Psoas muscle (tissue), 8 donors: ENCODE measurements around the gene PRKD3. TPM values are rescaled to one million over a fixed set of nuclear protein-coding genes. Genes with fewer than 3 reads are reported as not detected.
A peak's percentile ranks its signal among the peaks of the same experiment; 100 is the strongest.

ENCODE experiments used
- ATAC-seq, 4 donors: fragments of 200-7000 bp; cut with Tn5 transposase; one replicate each; pipeline ENCODE4 v1.9.1; 2020; ENCODE audit warnings: moderate library complexity in 3 of 4, mild to moderate bottlenecking in 2 of 4
- DNase-seq, 2 donors: peaks; one replicate each; pipeline ENCODE4 v3.0.0-alpha.2; 2020
- H3K27ac ChIP-seq: fragments of 200-600 bp; one replicate; pipeline ENCODE4 v1.8.0; 2022
- H3K27me3 ChIP-seq, 3 donors: fragments of 200-600 bp in 1 of 3; one replicate each; pipeline versions ENCODE4 v1.6.1 to v1.8.0; 2013 to 2022; ENCODE audit warnings: low read length in 2 of 3, mild to moderate bottlenecking in 2 of 3, moderate library complexity in 1 of 3; ENCODE audit not compliant: insufficient read depth in 3 of 3
- H3K36me3 ChIP-seq, 2 donors: fragments of 200-600 bp in 1 of 2; one replicate each; pipeline versions ENCODE4 v1.6.1 to v1.8.0; 2013 to 2022; ENCODE audit warnings: low read depth in 1 of 2, mild to moderate bottlenecking in 1 of 2, moderate library complexity in 1 of 2; ENCODE audit not compliant: insufficient read depth in 1 of 2
- H3K4me1 ChIP-seq: fragments of 200-600 bp; one replicate; pipeline ENCODE4 v1.8.0; 2022
- H3K4me3 ChIP-seq: fragments of 200-600 bp; one replicate; pipeline ENCODE4 v1.8.0; 2022; ENCODE audit warnings: mild to moderate bottlenecking
- H3K9me3 ChIP-seq: fragments of 200-600 bp; one replicate; pipeline ENCODE4 v1.8.0; 2022
- CTCF ChIP-seq: fragments of 200-600 bp; IDR thresholded peaks from one replicate; pipeline ENCODE4 v1.8.0; 2022; ENCODE audit warnings: antibody characterized with exemption
- WGBS, 3 donors: extraction: QIAGEN DNeasy Blood & Tissue Kit; methylation state at CpG; one replicate each; pipeline versions ENCODE4 v1.1.6 to v1.1.7; 2013; 5-methylcytosine and 5-hydroxymethylcytosine counted together
- intact Hi-C, 2 donors: fragments of 100-400 bp; cut with DNase I; formaldehyde crosslinking; loops; one replicate each; pipeline versions ENCODE4 v1.11.0 to v1.14.2; 2022
- long read RNA-seq, 2 donors: library from polyadenylated mRNA; unstranded; transcript quantifications; one replicate each; pipeline ENCODE4 v2.0.0, GENCODE V29; 2021
- polyA plus RNA-seq, 3 donors: library from polyadenylated mRNA; stranded (reverse); fragments of 200-250 nt; gene quantifications; one replicate each; pipeline ENCODE4 v1.2.3, GENCODE V29; 2013
- total RNA-seq, 4 donors: library from RNA; stranded (reverse); fragmentation: NEBNext Ultra II Directional in 2 of 4; extraction: Animal tissue kit (Norgen Biotek cat#: 25700) in 2 of 4; gene quantifications; one replicate each; pipeline versions ENCODE4 v1.2.1 to v1.2.4, GENCODE V29; 2021 to 2023
- donor health status: healthy with polysubstance abuse.
- donor health status: DM: no; HTN: no; CAD: no; lungs with moderate emphysema.
- donor health status: Bipolar disorder and iron deficiency.
- donor health status: healthy.
- donor health status: DM: yes; HTN: yes; CAD: no.
- donor health status: DM: no; HTN: no; CAD: no.
- donor health status: DM: no; HTN: no; CAD: no.
- donor health status: DM: yes; HTN: yes; CAD: no.

The PRKD3 gene
- total RNA-seq (10 to 100 TPM; 17.1 to 21.4 (median 18.8) TPM), polyA plus RNA-seq (1 to 10 TPM; 5.5 to 7.1 (median 6.2) TPM)
- long read RNA-seq, donor 1, full-length matches to known transcripts, result 2 of 7 reads
- long read RNA-seq, donor 1, partial matches to known transcripts, result 1 of 7 reads
- long read RNA-seq, donor 1, other reads (novel, unspliced or antisense), result 4 of 7 reads
- long read RNA-seq, donor 2, full-length matches to known transcripts, result 1 of 6 reads
- long read RNA-seq, donor 2, partial matches to known transcripts, result 0 of 6 reads
- long read RNA-seq, donor 2, other reads (novel, unspliced or antisense), result 5 of 6 reads

DNA sequence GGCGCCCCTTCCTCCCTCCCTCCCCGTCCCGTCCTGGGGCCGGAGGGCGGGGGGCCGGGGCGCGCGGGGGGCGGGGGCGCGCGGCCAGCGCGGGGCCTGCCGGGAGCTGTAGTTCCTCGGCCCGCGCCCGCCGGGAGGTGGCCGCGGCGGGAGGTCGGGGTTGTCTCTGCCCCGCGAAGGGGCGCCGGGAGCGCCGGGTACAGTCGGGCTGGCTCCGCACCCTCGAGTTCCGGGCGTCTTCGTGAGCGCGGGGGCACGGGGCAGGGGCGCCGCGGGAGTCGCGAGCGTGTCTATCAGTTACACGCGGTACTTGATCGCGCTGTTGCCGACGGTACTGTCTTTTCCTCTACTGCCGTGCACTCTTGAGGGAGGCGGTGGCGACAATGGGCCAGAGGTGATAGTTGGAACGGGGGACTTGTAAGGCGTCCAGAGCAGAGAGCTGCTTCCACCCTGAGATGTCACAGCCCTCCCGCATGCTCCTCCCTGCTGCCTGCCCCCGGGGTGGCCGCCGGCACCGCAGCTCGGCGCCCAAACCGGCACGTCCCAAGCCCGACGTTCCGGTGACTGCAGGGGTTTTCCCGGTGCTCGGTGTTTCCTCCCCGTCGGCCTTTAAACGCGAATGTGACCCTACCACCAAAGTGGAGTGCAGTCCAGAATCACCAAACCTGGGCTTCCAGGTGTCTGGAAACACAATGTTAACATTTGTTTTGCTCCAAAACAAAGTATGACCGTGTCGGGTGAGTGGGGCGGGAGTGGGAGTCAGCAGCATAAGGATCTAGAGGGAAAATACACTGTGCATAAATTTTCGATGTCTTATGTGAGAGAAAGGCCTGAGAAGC is at the start of gene PRKD3:
PRKD3 (minus strand) TSS at position 48 of the 839 bp plus-strand sequence. CDS start 8,309 bp downstream, outside the sequence.
- 2 to 4% (median 3%) methylated on average over 37 to 79 of the region's 79 CpGs for WGBS, 3 donors
- peaks cover 20% of the 10 kb centered on the region for H3K4me1 ChIP-seq
- H3K27ac ChIP-seq, result peak within 1 kb of the TSS; percentile 94
- DNase-seq, result peak; percentile 51 to 77
- H3K4me3 ChIP-seq, result peak within 1 kb of the TSS; percentile 94
- no peaks in the 10 kb centered on the region for H3K27me3 ChIP-seq
- no peak for TF ChIP-seq CTCF
- no peaks in the 10 kb centered on the region for H3K36me3 ChIP-seq
- peak; percentile 87 to 91 (median 88) for ATAC-seq
- intact Hi-C loops, result loop anchor here in 1 of 2 donors (5.0 kb wide), 1 partner anchor 37 kb away; no protein-coding TSS in a partner anchor
- H3K9me3 ChIP-seq, result no peaks in the 10 kb centered on the region

- Histone ChIP-seq H3K4me1 (no peaks in the 10 kb centered on the region), H3K4me3 (no peak overlapping the region), H3K9me3 (no peaks in the 10 kb centered on the region), H3K36me3 (no peaks in the 10 kb centered on the region), H3K27ac (no peak overlapping the region), H3K27me3 (no peaks in the 10 kb centered on the region)
- no peak for TF ChIP-seq CTCF
- intact Hi-C loops, result no loop called here
- no peak for ATAC-seq
- DNase-seq, result no peak
Observed at GRCh38 chr2:37372000-37372399, 47.4 kb upstream of the PRKD3 start.

GRCh38 chr2:37370666-37371065 is 46.0 kb upstream of the PRKD3 start:
- Histone ChIP-seq H3K27ac (no peak overlapping the region), H3K27me3 (no peaks in the 10 kb centered on the region), H3K4me1 (peaks cover 12% of the 10 kb centered on the region), H3K4me3 (no peak overlapping the region), H3K9me3 (no peaks in the 10 kb centered on the region), H3K36me3 (no peaks in the 10 kb centered on the region)
- ATAC-seq, result no peak
- intact Hi-C loops, result no loop called here
- WGBS, 3 donors, result 74 to 86% (median 82%) methylated on average over 1 of the region's 1 CpG
- no peak for DNase-seq
- TF ChIP-seq CTCF, result no peak

DNA sequence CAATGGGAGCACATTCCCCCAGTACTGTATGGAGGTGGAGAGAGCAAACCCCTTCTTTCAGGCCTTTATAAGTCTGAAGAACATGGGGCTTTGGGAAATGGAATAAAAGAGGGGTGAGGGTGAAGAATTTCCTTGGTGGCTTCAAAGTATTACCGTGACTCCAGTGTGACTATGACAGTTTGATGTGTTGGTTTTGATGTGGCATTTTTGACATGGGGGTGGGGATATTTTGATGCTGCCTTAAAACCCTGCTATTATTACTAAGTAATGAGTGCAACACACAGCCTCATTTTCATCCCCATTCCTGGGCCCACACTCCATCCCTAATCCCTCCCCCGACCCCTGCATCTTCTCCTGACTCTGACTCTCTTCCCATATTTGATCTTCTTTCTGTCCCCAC is 43.4 kb upstream of the PRKD3 start:
- Histone ChIP-seq H3K4me3 (no peak overlapping the region), H3K9me3 (no peaks in the 10 kb centered on the region), H3K4me1 (peaks cover 18% of the 10 kb centered on the region), H3K27ac (no peak overlapping the region), H3K36me3 (no peaks in the 10 kb centered on the region), H3K27me3 (no peaks in the 10 kb centered on the region)
- no peak for TF ChIP-seq CTCF
- ATAC-seq, result no peak
- intact Hi-C loops, result no loop called here
- DNase-seq, result no peak
- WGBS, 3 donors, result 92 to 96% (median 93%) methylated on average over 2 of the region's 2 CpGs
